ENCODE data around the gene MLYCD. TPM values are rescaled to one million over a fixed set of nuclear protein-coding genes. Genes with fewer than 3 reads are reported as not detected.
A peak's percentile ranks its signal among the peaks of the same experiment; 100 is the strongest.

Gene MLYCD
- total and polyA plus RNA-seq, 8 donors, result 4.3 to 11.2 (median 8.9) TPM

GRCh38 chr16:83936581-83937165, 37.8 kb downstream of the MLYCD start:
- no peak overlapping the region for H3K27ac ChIP-seq
- no peaks in the 10 kb centered on the region for H3K9me3 ChIP-seq
- TF ChIP-seq, protein P1, sequence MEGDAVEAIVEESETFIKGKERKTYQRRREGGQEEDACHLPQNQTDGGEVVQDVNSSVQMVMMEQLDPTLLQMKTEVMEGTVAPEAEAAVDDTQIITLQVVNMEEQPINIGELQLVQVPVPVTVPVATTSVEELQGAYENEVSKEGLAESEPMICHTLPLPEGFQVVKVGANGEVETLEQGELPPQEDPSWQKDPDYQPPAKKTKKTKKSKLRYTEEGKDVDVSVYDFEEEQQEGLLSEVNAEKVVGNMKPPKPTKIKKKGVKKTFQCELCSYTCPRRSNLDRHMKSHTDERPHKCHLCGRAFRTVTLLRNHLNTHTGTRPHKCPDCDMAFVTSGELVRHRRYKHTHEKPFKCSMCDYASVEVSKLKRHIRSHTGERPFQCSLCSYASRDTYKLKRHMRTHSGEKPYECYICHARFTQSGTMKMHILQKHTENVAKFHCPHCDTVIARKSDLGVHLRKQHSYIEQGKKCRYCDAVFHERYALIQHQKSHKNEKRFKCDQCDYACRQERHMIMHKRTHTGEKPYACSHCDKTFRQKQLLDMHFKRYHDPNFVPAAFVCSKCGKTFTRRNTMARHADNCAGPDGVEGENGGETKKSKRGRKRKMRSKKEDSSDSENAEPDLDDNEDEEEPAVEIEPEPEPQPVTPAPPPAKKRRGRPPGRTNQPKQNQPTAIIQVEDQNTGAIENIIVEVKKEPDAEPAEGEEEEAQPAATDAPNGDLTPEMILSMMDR (IDR thresholded peaks at IDR 0.05), result no peak
- H3K27me3 ChIP-seq, result no peaks in the 10 kb centered on the region
- no peak for ATAC-seq
- no peak for DNase-seq
- intact Hi-C loops (cut with DNase I), result no loop called here
- FAIRE-seq, result no peak
- H3K4me3 ChIP-seq, result no peak overlapping the region
- no peaks in the 10 kb centered on the region for H3K4me1 ChIP-seq
- 90 to 93% methylated on average over 19 of the region's 19 CpGs for WGBS, 2 donors
- H3K36me3 ChIP-seq, result no peaks in the 10 kb centered on the region

DNA sequence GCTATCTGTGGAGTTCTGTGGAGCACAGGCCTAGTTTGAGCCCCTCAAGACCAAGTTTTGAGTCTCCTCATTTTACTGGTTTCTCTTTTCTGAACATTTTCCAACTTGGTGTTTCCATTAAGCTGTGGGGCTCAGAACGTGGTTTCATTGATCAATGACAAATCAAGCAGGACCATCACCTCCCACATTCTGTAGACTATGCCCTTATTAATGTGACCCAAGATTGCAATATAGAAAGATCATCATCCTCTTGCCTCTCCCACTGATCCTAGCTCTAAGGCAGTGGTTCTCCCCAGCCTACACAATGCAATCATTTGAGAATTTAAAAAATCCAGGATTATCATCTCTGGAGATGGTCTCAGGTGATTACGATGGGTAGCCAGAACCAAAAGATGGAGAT, 38.4 kb downstream of the MLYCD start:
- H3K4me1 ChIP-seq, result no peaks in the 10 kb centered on the region
- intact Hi-C loops (cut with DNase I), result no loop called here
- H3K4me3 ChIP-seq, result no peak overlapping the region
- no peak overlapping the region for H3K27ac ChIP-seq
- no peaks in the 10 kb centered on the region for H3K9me3 ChIP-seq
- H3K27me3 ChIP-seq, result no peaks in the 10 kb centered on the region
- FAIRE-seq (no peak), ATAC-seq (no peak), DNase-seq (no peak)
- TF ChIP-seq, protein P1 (IDR thresholded peaks at IDR 0.05), result no peak
- no peaks in the 10 kb centered on the region for H3K36me3 ChIP-seq
- WGBS, 2 donors, result 95 to 98% methylated on average over 2 of the region's 2 CpGs

GRCh38 chr16:83937922-83938885, 39.3 kb downstream of the MLYCD start:
- Histone ChIP-seq H3K27ac (no peak overlapping the region), H3K36me3 (no peaks in the 10 kb centered on the region), H3K9me3 (no peaks in the 10 kb centered on the region), H3K27me3 (no peaks in the 10 kb centered on the region), H3K4me1 (peaks cover 0 to 5% (median 0%) of the 10 kb centered on the region in 3 donors), H3K4me3 (no peak overlapping the region)
- no peak for FAIRE-seq
- intact Hi-C loops (cut with DNase I), result no loop called here
- no peak for ATAC-seq
- TF ChIP-seq, protein P1 (IDR thresholded peaks at IDR 0.05), result no peak
- peak in 1 of 6 donors; percentile 27 for DNase-seq
- 89 to 92% methylated on average over 18 of the region's 18 CpGs for WGBS, 2 donors

DNA sequence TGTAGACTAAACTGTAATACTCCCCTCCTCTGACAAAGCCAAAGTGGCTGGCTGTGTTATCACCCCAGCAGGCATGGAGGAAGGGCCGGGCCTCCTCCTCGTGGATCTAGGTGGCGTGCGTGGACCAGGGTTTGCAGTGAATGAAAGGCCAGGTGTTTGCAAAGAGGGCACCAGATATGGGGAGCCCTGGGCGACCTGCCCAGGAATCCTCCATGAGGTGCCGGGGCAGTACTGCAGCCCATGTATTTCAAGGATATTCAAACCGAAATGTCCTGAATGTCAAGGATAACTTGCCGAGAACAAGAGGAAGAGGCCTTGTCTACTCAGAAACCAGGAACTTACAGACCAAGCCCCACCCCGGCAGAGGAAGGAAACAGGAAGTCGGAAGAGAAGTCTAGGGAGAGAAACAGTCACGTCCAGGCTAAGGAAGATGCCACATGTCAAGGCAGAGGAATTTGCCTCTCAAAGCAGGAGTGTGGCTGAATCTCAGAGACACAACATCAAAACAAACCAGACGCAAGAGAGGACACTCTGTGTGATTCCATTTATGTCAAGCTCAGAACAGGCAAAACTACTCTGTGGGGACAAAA, 40.4 kb downstream of the MLYCD start:
- 74 to 76% methylated on average over 12 of the region's 12 CpGs for WGBS, 2 donors
- intact Hi-C loops (cut with DNase I), result no loop called here
- no peaks in the 10 kb centered on the region for H3K27me3 ChIP-seq
- no peak overlapping the region for H3K27ac ChIP-seq
- no peaks in the 10 kb centered on the region for H3K36me3 ChIP-seq
- DNase-seq (peak in 1 of 6 donors; percentile 29), ATAC-seq (no peak), FAIRE-seq (no peak)
- TF ChIP-seq, protein P1 (IDR thresholded peaks at IDR 0.05), result no peak
- H3K4me3 ChIP-seq, result no peak overlapping the region
- no peaks in the 10 kb centered on the region for H3K9me3 ChIP-seq
- H3K4me1 ChIP-seq, result peaks cover 0 to 8% (median 0%) of the 10 kb centered on the region in 3 donors
